K562 (cell line): ENCODE data around the gene NOL8. TPM values are rescaled to one million over a fixed set of nuclear protein-coding genes. Genes with fewer than 3 reads are reported as not detected.

Experiments
- ATAC-seq: fragments of 200-7000 bp; cut with Tn5 transposase; 3 replicates; pipeline ENCODE4 v1.9.1; 2020; ENCODE audit warnings: moderate library complexity
- BruUV-seq: library from RNA; stranded (reverse); fragments of 400-500 nt; replicated peaks from 2 replicates; lab custom pipeline; 2021; lab: Mats Ljungman, UMichigan
- CTCF ChIA-PET: fragments of 300-600 bp; formaldehyde crosslinking; extraction: SDS; loops from one replicate; lab custom pipeline; 2021; ENCODE audit warnings: low intra/inter-chr PET ratio; lab: Yijun Ruan, JAX
- POLR2A ChIA-PET: fragments of 300-600, 350-650 bp; sonication (Branson Sonifier 250); formaldehyde crosslinking; extraction: SDS; loops from one replicate; lab custom pipeline; 2021; ENCODE audit warnings: antibody characterized with exemption, inconsistent platforms; lab: Yijun Ruan, JAX
- DNase-seq, 4 experiments: peaks; one replicate each; pipeline versions ENCODE4 v3.0.0 to v3.0.0-alpha.2; 2011 to 2018; ENCODE audit warnings: low spot score in 3 of 4, mixed read lengths in 3 of 4; ENCODE audit errors: extremely low read depth in 1 of 4
- FAIRE-seq: peaks from 2 replicates; lab custom pipeline; 2011; peaks lifted over from hg19 to GRCh38; lab: Jason Lieb, UNC
- H2AFZ ChIP-seq: 2 replicates; pipeline ENCODE4 v1.6.0; 2011; ENCODE audit warnings: low read depth, low read length, control low read depth, inconsistent platforms
- H3K27ac ChIP-seq: fragments of 200-600 bp; 3 replicates; pipeline ENCODE4 v1.8.0; 2011; ENCODE audit warnings: low read depth, mild to moderate bottlenecking, control low read depth, inconsistent platforms, low read length, moderate library complexity, mixed read lengths; ENCODE audit errors: extremely low read depth
- H3K27me3 ChIP-seq, 2 experiments: fragments of 300-600 bp in 1 of 2; 2 replicates in 1 of 2; 3 replicates in 1 of 2; pipeline versions ENCODE4 v1.6.0 to v1.8.0; 2011; ENCODE audit warnings: inconsistent platforms in 2 of 2, low read length in 2 of 2, mild to moderate bottlenecking in 1 of 2, mixed read lengths in 1 of 2, moderate library complexity in 1 of 2; ENCODE audit not compliant: control insufficient read depth in 2 of 2, insufficient read depth in 2 of 2
- H3K36me3 ChIP-seq: fragments of 300-600 bp; 3 replicates; pipeline ENCODE4 v1.8.0; 2011; ENCODE audit warnings: mild to moderate bottlenecking, low read length, inconsistent platforms; ENCODE audit not compliant: control insufficient read depth, insufficient read depth
- H3K4me1 ChIP-seq, 2 experiments: fragments of 200-600 bp in 1 of 2; replicated peaks in 1 of 2; 2 replicates in 1 of 2; 3 replicates in 1 of 2; pipeline versions ENCODE4 v1.5.1 to v1.8.0; 2011; ENCODE audit warnings: inconsistent platforms in 2 of 2, low read length in 2 of 2, mild to moderate bottlenecking in 1 of 2, mixed read lengths in 1 of 2, moderate library complexity in 1 of 2; ENCODE audit not compliant: control insufficient read depth in 2 of 2, insufficient read depth in 2 of 2
- H3K4me2 ChIP-seq: 2 replicates; pipeline ENCODE4 v1.6.1; 2011; ENCODE audit warnings: low read length, control low read depth, inconsistent platforms, mixed read lengths; ENCODE audit not compliant: insufficient read depth
- H3K4me3 ChIP-seq: fragments of 200-600 bp; sonication (generic), shearing (Covaris generic); 2 replicates; pipeline ENCODE4 v1.5.1; 2016; ENCODE audit warnings: control low read depth, inconsistent platforms
- H3K79me2 ChIP-seq: fragments of 200-600 bp; 3 replicates; pipeline ENCODE4 v1.8.0; 2011; ENCODE audit warnings: low read length, inconsistent platforms; ENCODE audit not compliant: control insufficient read depth, insufficient read depth
- H3K9ac ChIP-seq, 2 experiments: 2 replicates each; pipeline versions ENCODE4 v1.6.0 to v1.6.1; 2011; ENCODE audit warnings: low read depth in 2 of 2, low read length in 2 of 2, control low read depth in 1 of 2, inconsistent platforms in 1 of 2, mild to moderate bottlenecking in 1 of 2, mixed read lengths in 1 of 2; ENCODE audit not compliant: insufficient read depth in 1 of 2
- H3K9me1 ChIP-seq: one replicate; pipeline ENCODE4 v1.6.0; 2011; ENCODE audit warnings: inconsistent platforms, mild to moderate bottlenecking, low read length, moderate library complexity; ENCODE audit not compliant: control insufficient read depth, insufficient read depth
- H3K9me3 ChIP-seq: replicated peaks from 2 replicates; pipeline ENCODE4 v1.5.1; 2011; ENCODE audit warnings: low read depth, low read length, inconsistent platforms; ENCODE audit not compliant: control insufficient read depth, insufficient read depth
- H4K20me1 ChIP-seq: replicated peaks from 2 replicates; pipeline ENCODE4 v1.6.1; 2011; ENCODE audit warnings: low read length, inconsistent platforms, mixed read lengths; ENCODE audit not compliant: control insufficient read depth, insufficient read depth
- C11orf30 ChIP-seq: fragments of 450-650 bp; IDR thresholded peaks from 2 replicates; pipeline ENCODE4 v1.6.1; 2016; ENCODE audit warnings: low read depth, mild to moderate bottlenecking
- FUS ChIP-seq: fragments of 200-400 bp; formaldehyde crosslinking; optimal IDR thresholded peaks from 2 replicates; pipeline ENCODE3; 2017; ENCODE audit warnings: low read depth, low read length
- HNRNPL ChIP-seq: fragments of 200-400 bp; formaldehyde crosslinking; IDR thresholded peaks from 2 replicates; pipeline ENCODE4 v1.6.1; 2017; ENCODE audit warnings: low read depth, mild to moderate bottlenecking, low read length
- KDM1A ChIP-seq, 2 experiments: fragments of 450-650 bp; IDR thresholded peaks; 2 replicates each; pipeline ENCODE4 v1.6.1; 2016; ENCODE audit warnings: mild to moderate bottlenecking in 2 of 2
- KLF10 ChIP-seq: fragments of 250-450 bp; sonication (Bioruptor Pico); IDR thresholded peaks from 2 replicates; pipeline ENCODE4 v1.6.1; 2021; ENCODE audit warnings: matching md5 sums
- MAFF ChIP-seq: IDR thresholded peaks from 2 replicates; pipeline ENCODE4 v1.6.1; 2012; ENCODE audit warnings: low read length, improper control_type of control experiment
- MAFG ChIP-seq: fragments of 450-650 bp; conservative IDR thresholded peaks from 2 replicates; pipeline ENCODE4 v1.6.1; 2016; ENCODE audit warnings: missing genetic modification characterization, missing compliant biosample characterization
- MAFK ChIP-seq: IDR thresholded peaks from 2 replicates; pipeline ENCODE4 v1.6.1; 2011; ENCODE audit warnings: low read length, improper control_type of control experiment
- MYBL2 ChIP-seq, 2 experiments: fragments of 450-650 bp in 1 of 2; sonication (generic) in 1 of 2; formaldehyde crosslinking in 1 of 2; IDR thresholded peaks; 2 replicates each; pipeline versions ENCODE4 v1.6.1 to v1.8.1; 2017 to 2022; ENCODE audit warnings: borderline replicate concordance in 1 of 2, inconsistent platforms in 1 of 2, low read depth in 1 of 2, mild to moderate bottlenecking in 1 of 2, missing genetic modification reagents in 1 of 2, moderate library complexity in 1 of 2
- POLR3A ChIP-seq: IDR thresholded peaks from 2 replicates; pipeline ENCODE4 v1.6.1; 2011; ENCODE audit warnings: borderline replicate concordance, mild to moderate bottlenecking, moderate library complexity; ENCODE audit not compliant: insufficient read length, insufficient read depth; ENCODE audit errors: extremely low read depth
- PTTG1 ChIP-seq: fragments of 450-650 bp; IDR thresholded peaks from 2 replicates; pipeline ENCODE4 v1.6.1; 2016; ENCODE audit warnings: low read depth, mild to moderate bottlenecking, missing genetic modification characterization, missing compliant biosample characterization
- SNRNP70 ChIP-seq: fragments of 200-400 bp; formaldehyde crosslinking; optimal IDR thresholded peaks from 2 replicates; pipeline ENCODE3; 2017; ENCODE audit warnings: low read depth, low read length
- ZNF274 ChIP-seq: IDR thresholded peaks from 2 replicates; pipeline ENCODE4 v1.6.1; 2011; ENCODE audit warnings: low read depth, mild to moderate bottlenecking, low read length, moderate library complexity, borderline replicate concordance
- ZNF280A ChIP-seq: fragments of 450-650 bp; IDR thresholded peaks from 2 replicates; pipeline ENCODE4 v1.6.1; 2018; ENCODE audit warnings: mild to moderate bottlenecking, low read depth; ENCODE audit not compliant: partially characterized antibody
- ZNF3 ChIP-seq: fragments of 250-450 bp; sonication (Bioruptor Pico); IDR thresholded peaks from 2 replicates; pipeline ENCODE4 v1.5.0; 2021; ENCODE audit warnings: mild to moderate bottlenecking, moderate library complexity
- ZNF316 ChIP-seq: fragments of 450-650 bp; IDR thresholded peaks from 2 replicates; pipeline ENCODE4 v1.6.1; 2016
- WGBS: fragments of 100-300 bp; shearing (Covaris generic); methylation state at CpG from one replicate; pipeline ENCODE4 v1.1.6; 2016; ENCODE audit warnings: low coverage, mixed read lengths; ENCODE audit not compliant: insufficient coverage; ENCODE audit errors: missing lambda C conversion rate; 5-methylcytosine and 5-hydroxymethylcytosine counted together
- in situ Hi-C: fragments of 300-500 bp; cut with MboI; formaldehyde crosslinking; loops from 4 replicates; pipeline ENCODE4 v1.15.0; 2018; ENCODE audit warnings: inconsistent platforms, mixed read lengths
- intact Hi-C: fragments of 100-400 bp; cut with micrococcal nuclease; formaldehyde crosslinking; loops from 2 replicates; pipeline ENCODE4 v1.14.2; 2022
- polyA plus RNA-seq, 8 experiments: library from polyadenylated mRNA; depleted of rRNA in 4 of 8; stranded (reverse) in 5 of 8; unstranded in 3 of 8; fragments of >200 nt; fragmentation: Nextera tagmentation in 2 of 8; fragmentation: Illumina TruSeq in 1 of 8; extraction: Ambion mirVana in 2 of 8; extraction: Trizol in 1 of 8; gene quantifications; 2 replicates each; pipeline versions ENCODE4 v1.2.1 to v1.2.3, GENCODE V29; 2011 to 2014; ENCODE audit warnings: inconsistent platforms in 1 of 8, missing spikeins in 1 of 8
- total RNA-seq, 7 experiments: library from RNA; depleted of rRNA in 6 of 7; stranded (reverse); fragments of >200 nt in 6 of 7; fragmentation: Illumina TruSeq in 2 of 7; extraction: Trizol in 2 of 7; gene quantifications; 2 replicates each; pipeline versions ENCODE4 v1.2.1 to v1.2.3, GENCODE V29; 2011 to 2021; ENCODE audit warnings: low replicate concordance in 1 of 7
- TF ChIP-seq, protein P1 (sequence below), 3 experiments: fragments of 200-800 bp in 1 of 3; sonication (Bioruptor generic) in 1 of 3; sonication (generic) in 1 of 3; formaldehyde crosslinking in 1 of 3; IDR thresholded peaks; 2 replicates each; pipeline versions ENCODE4 v1.6.1 to v1.8.0; 2016 to 2022; ENCODE audit warnings: mild to moderate bottlenecking in 2 of 3, missing compliant biosample characterization in 2 of 3, missing genetic modification characterization in 2 of 3, missing genetic modification reagents in 1 of 3
- TF ChIP-seq, protein P2 (sequence below): sonication (generic); formaldehyde crosslinking; IDR thresholded peaks from 2 replicates; pipeline ENCODE4 v1.8.0; 2022; ENCODE audit warnings: missing genetic modification reagents, mild to moderate bottlenecking, borderline replicate concordance
- TF ChIP-seq, protein P3 (sequence below): sonication (generic); formaldehyde crosslinking; IDR thresholded peaks from 2 replicates; pipeline ENCODE4 v1.8.0; 2022; ENCODE audit warnings: mild to moderate bottlenecking, low read depth, missing genetic modification reagents

Gene NOL8
- total and polyA plus RNA-seq, 9 of the 15 experiments (the other 6 are each of a cell fraction or from before 2014, with no cell fraction given) = 51.3 to 91.5 (median 58.7) TPM

- no peak overlapping the region for H3K4me2 ChIP-seq
- no peak for FAIRE-seq
- 20% methylated on average over 1 of the region's 1 CpG for WGBS
- H3K27me3 ChIP-seq = no peaks in the 10 kb centered on the region
- CTCF ChIA-PET = interaction anchor here (0.6 kb wide), 1 partner anchor 416 kb away, joined by 3 read pairs; no protein-coding TSS in a partner anchor
- H2AFZ ChIP-seq = no peak overlapping the region
- BruUV-seq = no TSS peak
- 0 out of 3 replicates have a peak, but pooled peaks cover 2% of the 10 kb centered on the region for H3K79me2 ChIP-seq
- no peak for ATAC-seq
- TF ChIP-seq HNRNPL (no peak), KLF10 (CRISPR knock-in tag) (no peak), ZNF274 (no peak), POLR3A (no peak), ZNF3 (CRISPR knock-in tag) (no peak), MAFF (peak; percentile 86), MAFK (peak; percentile 88), C11orf30 (peak; percentile 79), ZNF316 (peak; percentile 91), SNRNP70 (no peak), MYBL2 (IDR thresholded peaks at IDR 0.05; ENCODE audit: low read depth) (no peak), MYBL2 (CRISPR knock-in tag; IDR thresholded peaks at IDR 0.05; ENCODE audit: borderline replicate concordance) (no peak), FUS (no peak), KDM1A (IDR thresholded peaks at IDR 0.05) (no peak), ZNF280A (no peak), MAFG (tag) (peak; percentile 71), PTTG1 (no peak)
- TF ChIP-seq, protein P1, sequence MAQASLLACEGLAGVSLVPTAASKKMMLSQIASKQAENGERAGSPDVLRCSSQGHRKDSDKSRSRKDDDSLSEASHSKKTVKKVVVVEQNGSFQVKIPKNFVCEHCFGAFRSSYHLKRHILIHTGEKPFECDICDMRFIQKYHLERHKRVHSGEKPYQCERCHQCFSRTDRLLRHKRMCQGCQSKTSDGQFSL (CRISPR knock-in tag; IDR thresholded peaks at IDR 0.05) = no peak
- TF ChIP-seq, protein P1 (tag; IDR thresholded peaks at IDR 0.05) = no peak
- TF ChIP-seq, protein P2, sequence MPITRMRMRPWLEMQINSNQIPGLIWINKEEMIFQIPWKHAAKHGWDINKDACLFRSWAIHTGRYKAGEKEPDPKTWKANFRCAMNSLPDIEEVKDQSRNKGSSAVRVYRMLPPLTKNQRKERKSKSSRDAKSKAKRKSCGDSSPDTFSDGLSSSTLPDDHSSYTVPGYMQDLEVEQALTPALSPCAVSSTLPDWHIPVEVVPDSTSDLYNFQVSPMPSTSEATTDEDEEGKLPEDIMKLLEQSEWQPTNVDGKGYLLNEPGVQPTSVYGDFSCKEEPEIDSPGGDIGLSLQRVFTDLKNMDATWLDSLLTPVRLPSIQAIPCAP (CRISPR knock-in tag) = no peak
- TF ChIP-seq, protein P3, sequence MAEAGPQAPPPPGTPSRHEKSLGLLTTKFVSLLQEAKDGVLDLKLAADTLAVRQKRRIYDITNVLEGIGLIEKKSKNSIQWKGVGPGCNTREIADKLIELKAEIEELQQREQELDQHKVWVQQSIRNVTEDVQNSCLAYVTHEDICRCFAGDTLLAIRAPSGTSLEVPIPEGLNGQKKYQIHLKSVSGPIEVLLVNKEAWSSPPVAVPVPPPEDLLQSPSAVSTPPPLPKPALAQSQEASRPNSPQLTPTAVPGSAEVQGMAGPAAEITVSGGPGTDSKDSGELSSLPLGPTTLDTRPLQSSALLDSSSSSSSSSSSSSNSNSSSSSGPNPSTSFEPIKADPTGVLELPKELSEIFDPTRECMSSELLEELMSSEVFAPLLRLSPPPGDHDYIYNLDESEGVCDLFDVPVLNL = no peak
- H3K9me3 ChIP-seq = no peaks in the 10 kb centered on the region
- no peak overlapping the region for H3K4me3 ChIP-seq
- DNase-seq = no peak
- in situ Hi-C loops (no loop called here), intact Hi-C loops (no loop called here)
- no peaks in the 10 kb centered on the region for H3K9me1 ChIP-seq
- H3K4me1 ChIP-seq = peaks cover 0 to 4% of the 10 kb centered on the region in 2 experiments; a peak in 3 of 5 replicates
- POLR2A ChIA-PET = no interaction called here
- no peaks in the 10 kb centered on the region for H4K20me1 ChIP-seq
- H3K36me3 ChIP-seq = peaks cover 95% of the 10 kb centered on the region
- no peak overlapping the region for H3K27ac ChIP-seq
- no peak overlapping the region for H3K9ac ChIP-seq
Measured at GRCh38 chr9:92300936-92301335, 24.2 kb downstream of the NOL8 start.
